Right atrium auricular region (tissue), 2 donors: ENCODE results near the gene PRR5L. TPM values are rescaled to one million over a fixed set of nuclear protein-coding genes. Genes with fewer than 3 reads are reported as not detected.

ENCODE experiments used
- DNase-seq: peaks from one replicate; pipeline ENCODE4 v3.0.0-alpha.2; 2019; ENCODE audit warnings: low spot score
- H3K27ac ChIP-seq, 2 donors: fragments of 200-600 bp; sonication (generic); 1 replicate in 1 of 2; 2 replicates in 1 of 2; pipeline ENCODE4 v1.5.1; 2016 to 2019
- H3K27me3 ChIP-seq, 2 donors: fragments of 200-600 bp; sonication (generic); one replicate each; pipeline versions ENCODE4 v1.5.1 to v1.6.0; 2017 to 2019
- H3K36me3 ChIP-seq: fragments of 200-600 bp; sonication (generic); one replicate; pipeline ENCODE4 v1.5.1; 2016
- H3K4me1 ChIP-seq, 2 donors: fragments of 200-600 bp; sonication (generic); one replicate each; pipeline versions ENCODE4 v1.5.1 to v1.6.0; 2017 to 2019
- H3K4me3 ChIP-seq, 2 donors: fragments of 200-600 bp; sonication (generic); 1 replicate in 1 of 2; 2 replicates in 1 of 2; pipeline ENCODE4 v1.5.1; 2017 to 2019; ENCODE audit warnings: mild to moderate bottlenecking in 1 of 2, moderate library complexity in 1 of 2
- H3K9me3 ChIP-seq, 2 donors: fragments of 200-600 bp; sonication (generic); one replicate each; pipeline ENCODE4 v1.5.1; 2019
- total RNA-seq, 2 donors: library from RNA; depleted of rRNA; stranded (reverse); fragments of >200 nt; gene quantifications; one replicate each; pipeline ENCODE4 v1.1.0, GENCODE V29; 2016
- TF ChIP-seq, protein P1 (sequence below), 2 donors: fragments of 200-600 bp; sonication (generic); IDR thresholded peaks; one replicate each; pipeline ENCODE4 v1.5.1; 2019; ENCODE audit warnings: antibody characterized with exemption in 2 of 2

The PRR5L gene
- total RNA-seq, 2 donors from 2014 or later: 1.3 to 6.8 TPM

DNA sequence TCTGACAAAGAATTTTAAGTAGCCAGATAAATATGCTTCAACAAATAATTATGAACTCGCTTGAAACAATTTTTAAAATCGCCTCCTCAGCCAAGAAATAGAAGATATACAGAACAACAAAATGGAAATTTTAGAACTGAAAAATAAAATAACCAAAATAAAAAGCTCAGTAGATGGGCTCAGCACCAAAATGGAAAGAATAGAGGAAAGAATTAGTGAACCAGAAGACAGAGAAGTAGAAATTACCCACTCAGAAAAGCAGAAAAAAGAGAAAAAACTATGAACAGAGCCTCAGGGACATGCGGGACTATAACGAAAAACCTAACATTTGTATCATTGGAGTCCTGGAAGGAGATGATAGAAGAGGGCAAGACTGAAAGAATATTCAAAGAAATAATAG is 14.2 kb upstream of the PRR5L start:
- no peaks in the 10 kb centered on the region for H3K9me3 ChIP-seq
- peaks cover 0 to 4% of the 10 kb centered on the region in 2 donors for H3K4me1 ChIP-seq
- no peak overlapping the region for H3K27ac ChIP-seq
- TF ChIP-seq, protein P1, sequence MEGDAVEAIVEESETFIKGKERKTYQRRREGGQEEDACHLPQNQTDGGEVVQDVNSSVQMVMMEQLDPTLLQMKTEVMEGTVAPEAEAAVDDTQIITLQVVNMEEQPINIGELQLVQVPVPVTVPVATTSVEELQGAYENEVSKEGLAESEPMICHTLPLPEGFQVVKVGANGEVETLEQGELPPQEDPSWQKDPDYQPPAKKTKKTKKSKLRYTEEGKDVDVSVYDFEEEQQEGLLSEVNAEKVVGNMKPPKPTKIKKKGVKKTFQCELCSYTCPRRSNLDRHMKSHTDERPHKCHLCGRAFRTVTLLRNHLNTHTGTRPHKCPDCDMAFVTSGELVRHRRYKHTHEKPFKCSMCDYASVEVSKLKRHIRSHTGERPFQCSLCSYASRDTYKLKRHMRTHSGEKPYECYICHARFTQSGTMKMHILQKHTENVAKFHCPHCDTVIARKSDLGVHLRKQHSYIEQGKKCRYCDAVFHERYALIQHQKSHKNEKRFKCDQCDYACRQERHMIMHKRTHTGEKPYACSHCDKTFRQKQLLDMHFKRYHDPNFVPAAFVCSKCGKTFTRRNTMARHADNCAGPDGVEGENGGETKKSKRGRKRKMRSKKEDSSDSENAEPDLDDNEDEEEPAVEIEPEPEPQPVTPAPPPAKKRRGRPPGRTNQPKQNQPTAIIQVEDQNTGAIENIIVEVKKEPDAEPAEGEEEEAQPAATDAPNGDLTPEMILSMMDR (IDR thresholded peaks at IDR 0.05): no peak
- no peaks in the 10 kb centered on the region for H3K27me3 ChIP-seq
- no peak overlapping the region for H3K4me3 ChIP-seq
- DNase-seq: no peak
- peaks cover 1% of the 10 kb centered on the region for H3K36me3 ChIP-seq

DNA sequence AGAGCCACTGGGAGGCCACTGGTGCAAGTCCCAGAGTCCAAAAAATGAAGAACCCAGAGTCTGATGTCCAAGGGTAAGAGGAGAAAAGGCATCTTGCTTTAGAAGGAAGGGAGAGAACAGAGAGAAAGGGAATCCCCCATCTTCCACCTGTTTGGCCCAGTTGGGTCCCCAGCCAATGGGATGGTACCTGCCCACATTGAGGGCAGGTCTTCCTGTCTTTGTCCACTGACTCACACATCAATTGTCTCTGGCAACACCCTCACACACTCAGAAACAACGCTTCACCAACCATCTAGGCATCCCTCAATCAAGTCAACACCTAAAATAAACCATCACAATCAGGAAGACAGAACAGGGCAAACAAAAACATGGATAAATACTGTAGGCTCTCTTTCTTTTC is 13.2 kb upstream of the PRR5L start:
- H3K9me3 ChIP-seq: no peaks in the 10 kb centered on the region

DNA sequence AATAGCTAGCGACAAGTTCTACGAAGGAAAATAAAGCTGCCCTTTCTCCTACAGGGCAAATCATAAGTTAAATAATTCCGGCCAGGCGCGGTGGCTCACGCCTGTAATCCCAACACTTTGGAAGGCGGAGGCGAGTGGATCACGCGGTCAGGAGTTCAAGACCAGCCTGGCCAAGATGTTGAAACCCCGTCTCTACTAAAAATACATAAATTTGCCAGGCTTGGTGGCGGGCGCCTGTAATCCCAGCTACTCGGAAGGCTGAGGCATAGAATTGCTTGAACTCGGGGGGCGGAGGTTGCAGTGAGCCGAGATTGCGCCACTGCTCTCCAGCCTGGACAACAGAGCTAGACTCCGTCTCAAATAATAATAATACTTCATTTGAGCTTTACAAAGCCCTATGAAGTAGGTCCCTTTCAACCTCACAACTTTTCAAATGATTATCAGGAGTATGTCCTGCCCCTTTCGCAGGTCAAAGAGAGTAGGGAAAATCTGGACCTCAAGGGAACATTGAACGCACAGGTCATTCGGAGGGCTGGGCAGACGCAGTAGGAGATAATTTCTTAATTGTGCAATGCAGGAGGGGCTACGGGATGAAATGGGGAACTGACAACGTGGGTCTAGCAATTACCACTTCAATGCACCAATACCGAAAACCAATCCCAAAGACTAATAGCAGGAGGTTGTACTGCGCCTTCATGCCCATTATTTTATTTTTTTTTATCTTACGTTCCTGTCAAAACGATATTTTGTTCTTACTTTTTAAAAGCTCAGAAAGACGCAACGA is 7.5 kb upstream of the PRR5L start:
- Histone ChIP-seq H3K4me3 (peak overlapping the region; percentile 60 to 72), H3K27me3 (no peaks in the 10 kb centered on the region), H3K36me3 (no peaks in the 10 kb centered on the region), H3K4me1 (peaks cover 0 to 11% of the 10 kb centered on the region in 2 donors), H3K27ac (peak overlapping the region; percentile 30 to 56), H3K9me3 (no peaks in the 10 kb centered on the region)
- no peak for DNase-seq
- TF ChIP-seq, protein P1 (IDR thresholded peaks at IDR 0.05): no peak

More for the DNA sequence above, 13.2 kb upstream of the PRR5L start:
- no peaks in the 10 kb centered on the region for H3K36me3 ChIP-seq
- no peak overlapping the region for H3K27ac ChIP-seq
- H3K27me3 ChIP-seq: no peaks in the 10 kb centered on the region
- peaks cover 0 to 4% of the 10 kb centered on the region in 2 donors for H3K4me1 ChIP-seq
- no peak overlapping the region for H3K4me3 ChIP-seq
- DNase-seq: no peak
- TF ChIP-seq, protein P1 (IDR thresholded peaks at IDR 0.05): no peak

DNA sequence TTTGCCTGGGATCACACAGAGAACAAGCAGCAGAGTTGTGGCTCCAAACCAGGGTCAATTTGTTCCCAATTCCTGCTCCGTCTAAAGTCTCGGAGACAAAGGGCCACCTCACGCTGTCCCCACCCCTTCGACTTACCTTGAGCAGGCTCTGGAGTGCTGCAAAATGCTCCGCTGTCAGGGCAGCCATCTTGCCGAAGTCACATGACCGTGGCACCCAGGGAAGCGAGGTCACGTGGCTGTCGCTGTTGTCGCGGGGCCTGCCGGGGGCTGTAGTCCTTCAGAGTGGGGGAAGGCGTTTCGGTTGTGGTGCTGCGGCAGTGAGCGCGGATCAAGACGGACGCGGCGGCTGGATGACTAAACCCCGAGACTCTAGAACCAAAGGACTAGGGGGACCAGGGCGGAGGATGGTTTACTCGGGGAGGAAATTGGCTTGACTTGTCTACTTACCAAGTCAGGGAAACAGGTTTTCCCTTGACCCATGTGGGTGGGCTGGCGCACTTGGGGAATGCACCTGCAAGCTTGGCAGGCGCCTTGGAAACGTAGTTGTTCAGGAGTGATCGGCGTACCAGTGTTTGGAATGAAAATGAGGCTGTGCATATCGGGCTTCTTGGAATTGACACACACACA is 6.7 kb upstream of the PRR5L start, which contains the start of gene COMMD9:
Gene COMMD9, minus strand, starts transcription at position 199 of the 627 bp plus-strand sequence. Its CDS starts 12 bp downstream, at position 187.
- TF ChIP-seq, protein P1 (IDR thresholded peaks at IDR 0.05): no peak
- peaks cover 0 to 11% of the 10 kb centered on the region in 2 donors for H3K4me1 ChIP-seq
- peak within 1 kb of the TSS; percentile 30 to 56 for H3K27ac ChIP-seq
- no peaks in the 10 kb centered on the region for H3K27me3 ChIP-seq
- peak; percentile 98 for DNase-seq
- H3K4me3 ChIP-seq: peak within 1 kb of the TSS; percentile 60 to 72
- no peaks in the 10 kb centered on the region for H3K9me3 ChIP-seq
- no peaks in the 10 kb centered on the region for H3K36me3 ChIP-seq

DNA sequence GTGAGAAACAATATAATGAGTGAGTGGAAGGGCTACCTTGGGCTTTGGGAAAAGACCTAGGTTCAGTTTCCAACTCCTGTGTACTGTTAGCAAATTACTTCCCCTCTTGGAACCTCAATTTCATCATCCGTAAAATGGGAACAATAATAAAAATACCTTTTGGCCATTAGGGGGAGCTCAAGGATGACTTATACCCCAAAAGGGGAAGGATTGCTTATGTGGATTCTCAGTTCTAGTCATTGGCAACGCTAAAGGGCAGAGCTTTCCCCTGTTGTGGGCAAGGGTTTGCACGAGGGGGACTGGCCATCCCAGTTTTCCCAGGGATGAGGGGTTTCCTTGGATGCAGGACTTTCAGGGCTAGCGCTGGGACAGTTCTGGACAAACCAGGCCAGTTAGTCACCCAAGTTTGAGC is 3.8 kb upstream of the PRR5L start:
- TF ChIP-seq, protein P1 (IDR thresholded peaks at IDR 0.05): peak in 1 of 2 donors; percentile 64
- Histone ChIP-seq H3K4me1 (peaks cover 0 to 11% of the 10 kb centered on the region in 2 donors), H3K36me3 (no peaks in the 10 kb centered on the region), H3K4me3 (no peak overlapping the region), H3K9me3 (no peaks in the 10 kb centered on the region), H3K27me3 (no peaks in the 10 kb centered on the region), H3K27ac (no peak overlapping the region)
- DNase-seq: no peak
